PC-3 (cell line): ENCODE measurements around the gene CPSF3. TPM values are rescaled to one million over a fixed set of nuclear protein-coding genes. Genes with fewer than 3 reads are reported as not detected.

Source experiments
- ATAC-seq: fragments of 200-7000 bp; cut with Tn5 transposase; 2 replicates; pipeline ENCODE4 v1.9.1; 2020; ENCODE audit warnings: mild to moderate bottlenecking, moderate library complexity
- BruUV-seq: library from RNA; stranded (reverse); fragments of 400-500 nt; replicated peaks from 2 replicates; lab custom pipeline; 2021; lab: Mats Ljungman, UMichigan
- CTCF ChIA-PET: fragments of 300-600 bp; sonication (Branson Sonifier 250); formaldehyde crosslinking; loops from one replicate; lab custom pipeline; 2022; ENCODE audit warnings: antibody characterized with exemption; lab: Charles Lee
- POLR2A ChIA-PET: fragments of 300-600 bp; sonication (Branson Sonifier 250); formaldehyde crosslinking; loops from one replicate; lab custom pipeline; 2022; ENCODE audit warnings: antibody characterized with exemption; ENCODE audit not compliant: unreplicated experiment; lab: Charles Lee
- DNase-seq: peaks from one replicate; pipeline ENCODE4 v3.0.0-alpha.2; 2015
- H2AFZ ChIP-seq: fragments of 300-600 bp; sonication (generic); 2 replicates; pipeline ENCODE4 v1.6.0; 2016; ENCODE audit warnings: antibody characterized with exemption, low read length
- H3F3A ChIP-seq: fragments of 300-600 bp; sonication (generic); one replicate; pipeline ENCODE4 v1.6.0; 2017; ENCODE audit warnings: antibody characterized with exemption, low read length, control low read depth, mild to moderate bottlenecking; ENCODE audit not compliant: unreplicated experiment
- H3K27ac ChIP-seq: fragments of 300-600 bp; sonication (generic); 2 replicates; pipeline ENCODE4 v1.5.1; 2016; ENCODE audit warnings: mild to moderate bottlenecking, low read length
- H3K27me3 ChIP-seq: fragments of 300-600 bp; sonication (generic); 2 replicates; pipeline ENCODE4 v1.6.1; 2016; ENCODE audit warnings: low read length, mixed read lengths
- H3K36me3 ChIP-seq: fragments of 300-600 bp; sonication (generic); 2 replicates; pipeline ENCODE4 v1.6.1; 2016; ENCODE audit warnings: low read depth, mixed run types, low read length, mixed read lengths
- H3K4me1 ChIP-seq: fragments of 300-600 bp; sonication (generic); 2 replicates; pipeline ENCODE4 v1.5.1; 2016; ENCODE audit warnings: low read length; ENCODE audit not compliant: insufficient read depth
- H3K4me2 ChIP-seq: fragments of 300-600 bp; sonication (generic); 2 replicates; pipeline ENCODE4 v1.6.0; 2016; ENCODE audit warnings: low read length
- H3K4me3 ChIP-seq: fragments of 300-600 bp; sonication (generic); 2 replicates; pipeline ENCODE4 v1.5.1; 2016; ENCODE audit warnings: mild to moderate bottlenecking, low read length, mixed read lengths
- H3K79me2 ChIP-seq: fragments of 300-600 bp; sonication (generic); 2 replicates; pipeline ENCODE4 v1.6.1; 2017; ENCODE audit warnings: low read length, mixed read lengths
- H3K9ac ChIP-seq: fragments of 300-600 bp; sonication (generic); 2 replicates; pipeline ENCODE4 v1.6.0; 2016; ENCODE audit warnings: mild to moderate bottlenecking, low read length
- H3K9me2 ChIP-seq: fragments of 300-600 bp; sonication (generic); replicated peaks from 2 replicates; pipeline ENCODE4 v1.6.1; 2016; ENCODE audit warnings: mixed run types, low read length, mixed read lengths
- H3K9me3 ChIP-seq: fragments of 300-600 bp; sonication (generic); 2 replicates; pipeline ENCODE4 v1.6.1; 2016; ENCODE audit warnings: low read length, mixed read lengths
- H4K20me1 ChIP-seq: fragments of 300-600 bp; sonication (generic); 2 replicates; pipeline ENCODE4 v1.6.1; 2016; ENCODE audit warnings: low read length, mixed read lengths
- EZH2 ChIP-seq: fragments of 300-600 bp; sonication (generic); IDR thresholded peaks from one replicate; pipeline ENCODE4 v1.6.1; 2017; ENCODE audit warnings: antibody characterized with exemption, mild to moderate bottlenecking, low read length; ENCODE audit not compliant: unreplicated experiment
- EZH2phosphoT487 ChIP-seq: fragments of 300-600 bp; sonication (generic); IDR thresholded peaks from 2 replicates; pipeline ENCODE4 v1.6.1; 2018; ENCODE audit warnings: mild to moderate bottlenecking, antibody characterized with exemption, low read length, borderline replicate concordance
- intact Hi-C: fragments of 100-400 bp; cut with micrococcal nuclease; formaldehyde crosslinking; loops from 2 replicates; pipeline ENCODE4 v1.9.0; 2023
- total RNA-seq: library from RNA; depleted of rRNA; stranded (reverse); fragments of >200 nt; gene quantifications from 2 replicates; pipeline ENCODE4 v1.2.3, GENCODE V29; 2014
- TF ChIP-seq, protein P1 (sequence below): fragments of 300-600 bp; sonication (generic); conservative IDR thresholded peaks from 2 replicates; pipeline ENCODE4 v1.5.1; 2017; ENCODE audit warnings: antibody characterized with exemption, low read depth, mild to moderate bottlenecking, low read length

Gene CPSF3
- total RNA-seq, 1 experiment from 2014 or later, result 60.1 TPM

DNA sequence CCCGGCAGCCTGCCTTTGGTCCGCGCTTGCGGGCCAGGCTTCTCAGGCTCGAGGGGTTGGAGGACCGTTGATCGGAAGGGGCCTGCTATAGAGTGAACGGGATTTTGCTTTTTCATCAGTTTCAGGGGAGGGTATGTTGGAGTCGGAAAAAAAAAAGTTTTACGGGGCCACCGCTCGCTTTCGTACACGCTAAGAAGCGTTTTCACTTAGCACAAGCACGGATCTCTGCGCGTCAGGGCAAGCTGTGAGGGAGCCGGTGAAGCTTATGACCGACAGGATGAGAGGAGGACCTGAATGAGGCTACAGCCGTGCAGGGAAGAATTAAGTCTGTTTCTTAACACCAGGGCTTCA, 443 bp downstream of the CPSF3 start:
- no peaks in the 10 kb centered on the region for H3K9me2 ChIP-seq
- no peaks in the 10 kb centered on the region for H3F3A ChIP-seq
- H3K4me3 ChIP-seq, result peak overlapping the region; percentile 96
- ATAC-seq (peak; percentile 6; the same call in 1 of the 2 replicates), DNase-seq (peak; percentile 24)
- TSS peak; percentile 81 for BruUV-seq
- H3K4me2 ChIP-seq, result peak overlapping the region; percentile 95
- no peaks in the 10 kb centered on the region for H3K36me3 ChIP-seq
- TF ChIP-seq, protein P1, sequence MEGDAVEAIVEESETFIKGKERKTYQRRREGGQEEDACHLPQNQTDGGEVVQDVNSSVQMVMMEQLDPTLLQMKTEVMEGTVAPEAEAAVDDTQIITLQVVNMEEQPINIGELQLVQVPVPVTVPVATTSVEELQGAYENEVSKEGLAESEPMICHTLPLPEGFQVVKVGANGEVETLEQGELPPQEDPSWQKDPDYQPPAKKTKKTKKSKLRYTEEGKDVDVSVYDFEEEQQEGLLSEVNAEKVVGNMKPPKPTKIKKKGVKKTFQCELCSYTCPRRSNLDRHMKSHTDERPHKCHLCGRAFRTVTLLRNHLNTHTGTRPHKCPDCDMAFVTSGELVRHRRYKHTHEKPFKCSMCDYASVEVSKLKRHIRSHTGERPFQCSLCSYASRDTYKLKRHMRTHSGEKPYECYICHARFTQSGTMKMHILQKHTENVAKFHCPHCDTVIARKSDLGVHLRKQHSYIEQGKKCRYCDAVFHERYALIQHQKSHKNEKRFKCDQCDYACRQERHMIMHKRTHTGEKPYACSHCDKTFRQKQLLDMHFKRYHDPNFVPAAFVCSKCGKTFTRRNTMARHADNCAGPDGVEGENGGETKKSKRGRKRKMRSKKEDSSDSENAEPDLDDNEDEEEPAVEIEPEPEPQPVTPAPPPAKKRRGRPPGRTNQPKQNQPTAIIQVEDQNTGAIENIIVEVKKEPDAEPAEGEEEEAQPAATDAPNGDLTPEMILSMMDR, result no peak
- TF ChIP-seq EZH2phosphoT487 (no peak), EZH2 (no peak)
- no peaks in the 10 kb centered on the region for H3K9me3 ChIP-seq
- H3K4me1 ChIP-seq, result peaks cover 24% of the 10 kb centered on the region
- no peaks in the 10 kb centered on the region; the same call in 1 of the 2 replicates for H4K20me1 ChIP-seq
- peak overlapping the region; percentile 95 for H2AFZ ChIP-seq
- peak overlapping the region; percentile 50 for H3K27ac ChIP-seq
- ChIA-PET POLR2A (no interaction called here), CTCF (no interaction called here)
- no peaks in the 10 kb centered on the region for H3K27me3 ChIP-seq
- peak overlapping the region; percentile 97 for H3K9ac ChIP-seq
- peaks cover 70% of the 10 kb centered on the region for H3K79me2 ChIP-seq
- intact Hi-C loops, result loop anchor here (2.0 to 5.0 kb wide), 2 partner anchors 53 to 281 kb away; no protein-coding TSS in a partner anchor

DNA sequence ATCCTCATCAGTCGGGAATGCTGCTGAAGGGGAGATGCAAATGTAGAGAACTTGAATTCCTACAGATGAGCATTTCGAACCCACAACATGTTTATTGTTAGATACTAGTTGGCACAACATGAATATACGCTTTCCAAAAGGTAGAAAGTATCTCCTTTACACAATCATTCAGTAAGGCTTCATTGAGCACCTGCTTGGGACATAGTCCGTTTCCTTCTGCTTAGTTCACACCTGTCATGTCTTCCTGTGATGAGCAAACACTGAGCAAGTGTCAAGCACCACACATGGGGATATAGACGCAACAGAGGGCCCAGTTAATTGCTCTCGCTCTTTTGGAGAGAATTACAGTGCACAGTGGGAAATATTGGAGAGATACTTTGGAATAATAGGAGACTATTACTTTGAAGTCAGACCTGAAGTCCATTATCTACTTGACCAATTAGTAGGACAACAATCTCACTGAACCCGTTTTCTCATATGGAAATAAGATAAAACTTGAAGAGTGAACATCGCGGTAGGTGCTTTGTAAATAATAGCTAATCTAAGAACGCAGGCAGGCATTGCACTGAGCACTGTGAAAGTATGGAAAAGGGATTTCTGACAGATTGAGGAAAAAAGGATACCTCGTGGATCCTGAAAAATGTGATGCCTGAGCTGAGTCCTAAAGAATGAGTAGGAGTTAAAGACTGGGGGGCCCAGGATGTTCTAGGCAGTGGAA, 1.2 kb downstream of the CPSF3 start:
- TF ChIP-seq EZH2 (no peak), EZH2phosphoT487 (no peak)
- TF ChIP-seq, protein P1, result no peak
- H3K4me1 ChIP-seq, result peaks cover 29% of the 10 kb centered on the region
- H3K9me2 ChIP-seq, result no peaks in the 10 kb centered on the region
- no peak for ATAC-seq
- H4K20me1 ChIP-seq, result no peaks in the 10 kb centered on the region; the same call in 1 of the 2 replicates
- peak overlapping the region; percentile 95 for H2AFZ ChIP-seq
- ChIA-PET CTCF (no interaction called here), POLR2A (interaction anchor here (0.6 kb wide), 1 partner anchor 28 kb away, joined by 4 read pairs; no protein-coding TSS in a partner anchor)
- peak overlapping the region; percentile 95 for H3K4me2 ChIP-seq
- peak overlapping the region; percentile 96 for H3K4me3 ChIP-seq
- H3K79me2 ChIP-seq, result peaks cover 63% of the 10 kb centered on the region
- peaks cover 4% of the 10 kb centered on the region; the same call in 1 of the 2 replicates for H3K36me3 ChIP-seq
- DNase-seq, result no peak
- no peaks in the 10 kb centered on the region for H3F3A ChIP-seq
- no peak overlapping the region for H3K27ac ChIP-seq
- intact Hi-C loops, result loop anchor here (5.0 kb wide), 1 partner anchor 53 kb away; no protein-coding TSS in a partner anchor
- no peaks in the 10 kb centered on the region for H3K9me3 ChIP-seq
- H3K9ac ChIP-seq, result peak overlapping the region; percentile 97
- BruUV-seq, result no TSS peak
- H3K27me3 ChIP-seq, result no peaks in the 10 kb centered on the region

DNA sequence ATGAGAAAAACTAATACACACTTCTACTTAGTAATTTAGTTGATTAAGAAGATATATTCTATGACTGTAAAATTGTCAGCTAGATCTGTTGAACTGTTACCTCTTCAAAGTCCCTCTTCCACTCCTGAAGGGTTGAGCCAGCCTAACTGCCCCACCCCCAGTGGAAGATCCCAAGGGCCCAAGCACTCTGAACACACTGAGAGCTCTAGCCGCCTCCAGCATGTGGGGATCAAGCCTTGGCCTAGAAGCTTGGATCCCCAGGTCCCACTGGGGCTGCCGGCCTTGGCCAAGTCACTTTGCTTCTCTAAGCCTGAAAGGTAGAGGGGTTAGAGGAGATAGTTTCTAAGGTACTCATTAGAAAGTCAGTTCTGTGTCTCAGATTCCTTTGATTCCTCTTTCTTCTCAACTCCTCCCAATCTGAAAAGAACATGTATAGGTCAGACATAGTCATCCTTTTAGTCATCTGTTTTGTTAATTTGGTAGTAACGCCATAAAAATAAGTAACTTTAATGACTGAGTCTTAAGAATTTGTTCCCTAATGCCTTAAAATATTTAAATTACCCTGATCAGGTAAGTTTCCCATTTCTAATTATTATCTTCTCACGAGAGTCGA, 5.6 kb downstream of the CPSF3 start:
- CTCF ChIA-PET, result no interaction called here

More for the DNA sequence above, 5.6 kb downstream of the CPSF3 start:
- no peak for DNase-seq
- intact Hi-C loops, result no loop called here
- Histone ChIP-seq H3K27ac (no peak overlapping the region), H3K4me1 (peaks cover 33% of the 10 kb centered on the region), H3K4me2 (no peak overlapping the region), H3K4me3 (no peak overlapping the region), H3K9me3 (no peaks in the 10 kb centered on the region), H3K27me3 (no peaks in the 10 kb centered on the region), H3K9ac (no peak overlapping the region), H4K20me1 (no peaks in the 10 kb centered on the region), H2AFZ (no peak overlapping the region), H3F3A (no peaks in the 10 kb centered on the region), H3K79me2 (peaks cover 23% of the 10 kb centered on the region), H3K36me3 (peaks cover 33% of the 10 kb centered on the region), H3K9me2 (no peaks in the 10 kb centered on the region)
- ATAC-seq, result no peak
- POLR2A ChIA-PET, result no interaction called here
- TF ChIP-seq, protein P1, result no peak
- TF ChIP-seq EZH2, result no peak
- no peak for TF ChIP-seq EZH2phosphoT487
- no TSS peak for BruUV-seq
